ENCODE measurements around the gene TP53RK.

DNA sequence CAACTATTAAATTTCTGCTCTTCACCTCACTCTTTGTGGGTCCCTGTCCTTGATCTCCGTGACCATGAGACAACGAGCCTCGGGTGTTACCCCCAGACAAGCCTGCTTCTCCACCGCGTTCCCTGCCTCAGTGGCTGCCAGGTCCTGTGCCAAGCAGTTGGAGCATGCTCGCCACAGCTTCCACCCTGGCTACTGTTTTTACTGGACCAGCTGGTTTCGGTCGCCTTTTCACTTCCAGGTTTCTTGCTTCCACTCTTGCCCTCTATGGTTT is 5.6 kb downstream of the TP53RK start:
- TF ChIP-seq CTCF (IDR thresholded peaks at IDR 0.05; ENCODE audit: low read length) (no peak), EZH2 (optimal IDR thresholded peaks at IDR 0.05; ENCODE audit: low read depth, low read length) (no peak)
